ENCODE data around the gene KIAA2012.

DNA sequence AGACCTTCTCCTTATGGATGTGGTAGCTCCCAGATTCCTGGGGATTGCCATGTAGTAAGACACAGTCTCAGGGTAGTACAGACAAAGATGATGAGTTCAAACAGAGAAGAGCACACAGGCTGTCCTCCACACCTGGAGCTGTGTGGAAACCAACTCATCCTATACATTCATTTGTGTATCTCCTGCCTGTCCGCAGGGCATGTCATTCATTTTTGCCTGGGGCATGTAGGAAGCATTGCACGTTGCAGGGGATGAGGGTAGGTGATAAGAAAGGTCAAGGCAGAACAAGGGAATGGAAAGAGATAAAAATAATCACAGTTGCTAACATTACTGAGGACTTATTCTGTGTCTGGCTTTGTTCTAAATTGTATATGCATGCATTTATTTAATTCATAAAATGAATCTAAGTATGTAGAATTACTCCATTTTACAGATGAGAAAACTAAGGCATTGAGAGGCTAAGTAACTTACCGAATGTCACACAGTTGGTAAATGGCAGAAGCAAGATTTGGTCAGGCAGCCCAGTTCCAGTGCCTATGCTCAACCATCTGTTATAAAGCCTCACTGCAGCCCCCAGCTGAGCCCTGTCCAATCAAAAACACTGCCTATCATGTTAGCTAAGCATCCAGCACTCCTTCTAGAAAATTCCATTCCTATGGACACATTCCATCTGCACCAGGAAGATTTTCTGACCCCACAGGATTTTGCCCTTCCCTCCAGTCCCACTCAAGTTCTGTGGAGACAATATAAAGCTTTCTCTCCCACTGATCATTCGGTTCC is 84.3 kb downstream of the KIAA2012 start:
- TF ChIP-seq, protein P1, sequence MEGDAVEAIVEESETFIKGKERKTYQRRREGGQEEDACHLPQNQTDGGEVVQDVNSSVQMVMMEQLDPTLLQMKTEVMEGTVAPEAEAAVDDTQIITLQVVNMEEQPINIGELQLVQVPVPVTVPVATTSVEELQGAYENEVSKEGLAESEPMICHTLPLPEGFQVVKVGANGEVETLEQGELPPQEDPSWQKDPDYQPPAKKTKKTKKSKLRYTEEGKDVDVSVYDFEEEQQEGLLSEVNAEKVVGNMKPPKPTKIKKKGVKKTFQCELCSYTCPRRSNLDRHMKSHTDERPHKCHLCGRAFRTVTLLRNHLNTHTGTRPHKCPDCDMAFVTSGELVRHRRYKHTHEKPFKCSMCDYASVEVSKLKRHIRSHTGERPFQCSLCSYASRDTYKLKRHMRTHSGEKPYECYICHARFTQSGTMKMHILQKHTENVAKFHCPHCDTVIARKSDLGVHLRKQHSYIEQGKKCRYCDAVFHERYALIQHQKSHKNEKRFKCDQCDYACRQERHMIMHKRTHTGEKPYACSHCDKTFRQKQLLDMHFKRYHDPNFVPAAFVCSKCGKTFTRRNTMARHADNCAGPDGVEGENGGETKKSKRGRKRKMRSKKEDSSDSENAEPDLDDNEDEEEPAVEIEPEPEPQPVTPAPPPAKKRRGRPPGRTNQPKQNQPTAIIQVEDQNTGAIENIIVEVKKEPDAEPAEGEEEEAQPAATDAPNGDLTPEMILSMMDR (IDR thresholded peaks at IDR 0.05; ENCODE audit: low read depth, low read length, poor library complexity, severe bottlenecking): no peak
- no peak for TF ChIP-seq EZH2phosphoT487 (IDR thresholded peaks at IDR 0.05; ENCODE audit: borderline replicate concordance, low read length)
